Neural progenitor cell (in vitro differentiated cells): ENCODE results near the gene GCSAM. TPM values are rescaled to one million over a fixed set of nuclear protein-coding genes. Genes with fewer than 3 reads are reported as not detected.

Source experiments
- DNase-seq: peaks from one replicate; pipeline ENCODE4 v3.0.0-alpha.2; 2016; ENCODE audit warnings: low spot score
- H2AFZ ChIP-seq: fragments of 200-600 bp; sonication (generic); replicated peaks from 2 replicates; pipeline ENCODE4 v1.6.1; 2016; ENCODE audit warnings: antibody characterized with exemption
- H3F3A ChIP-seq: fragments of 200-600 bp; sonication (generic); 2 replicates; pipeline ENCODE4 v1.6.1; 2016; ENCODE audit warnings: antibody characterized with exemption, low read depth
- H3K27ac ChIP-seq: fragments of 200-600 bp; sonication (generic); 2 replicates; pipeline ENCODE4 v1.5.1; 2016; ENCODE audit warnings: mild to moderate bottlenecking
- H3K27me3 ChIP-seq: fragments of 200-600 bp; sonication (generic); 2 replicates; pipeline ENCODE4 v1.6.1; 2016; ENCODE audit warnings: mild to moderate bottlenecking, moderate library complexity
- H3K36me3 ChIP-seq: fragments of 200-600 bp; sonication (generic); 2 replicates; pipeline ENCODE4 v1.5.1; 2016
- H3K4me1 ChIP-seq: fragments of 200-600 bp; sonication (generic); 2 replicates; pipeline ENCODE4 v1.6.1; 2016; ENCODE audit warnings: mixed run types
- H3K4me2 ChIP-seq: fragments of 200-600 bp; sonication (generic); 2 replicates; pipeline ENCODE4 v1.6.1; 2016
- H3K4me3 ChIP-seq: fragments of 200-600 bp; sonication (generic); 2 replicates; pipeline ENCODE4 v1.5.1; 2016
- H3K79me2 ChIP-seq: fragments of 200-600 bp; sonication (generic); 2 replicates; pipeline ENCODE4 v1.6.1; 2016; ENCODE audit warnings: low read depth
- H3K9ac ChIP-seq: fragments of 200-600 bp; sonication (generic); 2 replicates; pipeline ENCODE4 v1.6.1; 2016
- H3K9me3 ChIP-seq: fragments of 200-600 bp; sonication (generic); 2 replicates; pipeline ENCODE4 v1.5.1; 2016; ENCODE audit warnings: low read depth
- H4K20me1 ChIP-seq: fragments of 200-600 bp; sonication (generic); 2 replicates; pipeline ENCODE4 v1.6.1; 2016; ENCODE audit warnings: low read depth
- H3K27ac Mint-ChIP-seq: 3 replicates; pipeline ENCODE4 v1.8.0; 2021; ENCODE audit warnings: mixed read lengths
- H3K27me3 Mint-ChIP-seq: 2 replicates; pipeline ENCODE4 v1.8.0; 2022; ENCODE audit warnings: low read depth, mild to moderate bottlenecking, inconsistent platforms, moderate library complexity, mixed read lengths; ENCODE audit not compliant: insufficient read depth
- H3K36me3 Mint-ChIP-seq: 3 replicates; pipeline ENCODE4 v1.8.0; 2021; ENCODE audit warnings: mixed read lengths
- H3K4me1 Mint-ChIP-seq: 3 replicates; pipeline ENCODE4 v1.8.0; 2021; ENCODE audit warnings: mixed read lengths
- H3K4me3 Mint-ChIP-seq: 3 replicates; pipeline ENCODE4 v1.8.0; 2021; ENCODE audit warnings: mild to moderate bottlenecking, moderate library complexity, mixed read lengths
- H3K9me3 Mint-ChIP-seq: 3 replicates; pipeline ENCODE4 v1.8.0; 2020; ENCODE audit warnings: mixed read lengths
- EZH2 ChIP-seq: fragments of 200-600 bp; sonication (generic); IDR thresholded peaks from 2 replicates; pipeline ENCODE4 v1.6.1; 2017; ENCODE audit warnings: antibody characterized with exemption, mild to moderate bottlenecking, moderate library complexity
- EZH2phosphoT487 ChIP-seq: fragments of 200-600 bp; sonication (generic); IDR thresholded peaks from 2 replicates; pipeline ENCODE4 v1.6.1; 2017; ENCODE audit warnings: antibody characterized with exemption
- total RNA-seq: library from RNA; depleted of rRNA; stranded (reverse); fragments of >200 nt; gene quantifications from 2 replicates; pipeline ENCODE4 v1.2.3, GENCODE V29; 2015; ENCODE audit warnings: low replicate concordance
- TF ChIP-seq, protein P1 (sequence below): fragments of 200-600 bp; sonication (generic); IDR thresholded peaks from 2 replicates; pipeline ENCODE4 v1.5.1; 2017; ENCODE audit warnings: antibody characterized with exemption, mild to moderate bottlenecking

GCSAM gene
- total RNA-seq, 1 donor from 2014 or later, result not detected

DNA sequence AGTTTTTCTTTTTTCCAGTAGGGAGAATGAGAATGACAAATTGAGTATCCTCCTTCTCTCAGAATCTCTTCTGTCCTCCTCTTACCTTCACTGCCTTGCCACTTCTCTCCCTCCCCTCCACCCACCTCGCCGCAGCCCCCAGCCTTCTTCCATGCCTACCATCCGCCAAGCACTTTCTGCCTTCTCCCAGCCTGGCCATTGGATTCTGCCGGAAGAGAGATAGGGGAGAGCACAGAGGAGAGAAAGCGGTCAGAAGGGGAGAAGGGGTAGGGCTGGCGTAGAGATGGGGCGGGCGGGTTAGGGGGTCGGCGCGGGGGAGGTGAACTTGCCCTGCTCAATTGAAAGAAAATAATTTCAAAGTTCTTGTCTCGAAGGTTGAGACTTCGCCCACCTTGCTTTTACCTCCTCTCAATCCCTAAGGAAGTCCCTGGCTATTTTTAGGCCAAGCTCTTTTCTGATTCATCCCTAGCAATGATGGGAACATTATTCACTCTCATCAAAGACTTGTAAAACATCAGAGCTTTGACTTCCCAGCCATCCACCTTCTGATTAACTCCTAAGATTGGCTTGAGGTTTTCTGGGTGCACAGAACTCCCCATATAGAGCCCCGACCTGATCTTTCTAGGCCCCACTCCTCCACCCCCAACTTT is 46.0 kb downstream of the GCSAM start:
- H3K27ac Mint-ChIP-seq, result no peak overlapping the region
- H3K27me3 Mint-ChIP-seq, result peaks cover 15% of the 10 kb centered on the region
- Histone ChIP-seq H3K36me3 (no peaks in the 10 kb centered on the region), H3K4me3 (peak overlapping the region; percentile 56), H3K4me1 (peaks cover 15% of the 10 kb centered on the region), H2AFZ (peak overlapping the region; percentile 92), H3K4me2 (peak overlapping the region; percentile 86), H3K9ac (no peak overlapping the region), H3K27me3 (peaks cover 46% of the 10 kb centered on the region), H3K9me3 (no peaks in the 10 kb centered on the region), H3F3A (peaks cover 13% of the 10 kb centered on the region), H4K20me1 (no peaks in the 10 kb centered on the region), H3K79me2 (no peaks in the 10 kb centered on the region), H3K27ac (no peak overlapping the region)
- peaks cover 28% of the 10 kb centered on the region for H3K4me1 Mint-ChIP-seq
- H3K4me3 Mint-ChIP-seq, result peak overlapping the region; percentile 85
- no peak for TF ChIP-seq EZH2
- TF ChIP-seq, protein P1, sequence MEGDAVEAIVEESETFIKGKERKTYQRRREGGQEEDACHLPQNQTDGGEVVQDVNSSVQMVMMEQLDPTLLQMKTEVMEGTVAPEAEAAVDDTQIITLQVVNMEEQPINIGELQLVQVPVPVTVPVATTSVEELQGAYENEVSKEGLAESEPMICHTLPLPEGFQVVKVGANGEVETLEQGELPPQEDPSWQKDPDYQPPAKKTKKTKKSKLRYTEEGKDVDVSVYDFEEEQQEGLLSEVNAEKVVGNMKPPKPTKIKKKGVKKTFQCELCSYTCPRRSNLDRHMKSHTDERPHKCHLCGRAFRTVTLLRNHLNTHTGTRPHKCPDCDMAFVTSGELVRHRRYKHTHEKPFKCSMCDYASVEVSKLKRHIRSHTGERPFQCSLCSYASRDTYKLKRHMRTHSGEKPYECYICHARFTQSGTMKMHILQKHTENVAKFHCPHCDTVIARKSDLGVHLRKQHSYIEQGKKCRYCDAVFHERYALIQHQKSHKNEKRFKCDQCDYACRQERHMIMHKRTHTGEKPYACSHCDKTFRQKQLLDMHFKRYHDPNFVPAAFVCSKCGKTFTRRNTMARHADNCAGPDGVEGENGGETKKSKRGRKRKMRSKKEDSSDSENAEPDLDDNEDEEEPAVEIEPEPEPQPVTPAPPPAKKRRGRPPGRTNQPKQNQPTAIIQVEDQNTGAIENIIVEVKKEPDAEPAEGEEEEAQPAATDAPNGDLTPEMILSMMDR, result no peak
- TF ChIP-seq EZH2phosphoT487, result no peak
- peaks cover 2% of the 10 kb centered on the region for H3K9me3 Mint-ChIP-seq
- no peak for DNase-seq
- no peaks in the 10 kb centered on the region for H3K36me3 Mint-ChIP-seq

DNA sequence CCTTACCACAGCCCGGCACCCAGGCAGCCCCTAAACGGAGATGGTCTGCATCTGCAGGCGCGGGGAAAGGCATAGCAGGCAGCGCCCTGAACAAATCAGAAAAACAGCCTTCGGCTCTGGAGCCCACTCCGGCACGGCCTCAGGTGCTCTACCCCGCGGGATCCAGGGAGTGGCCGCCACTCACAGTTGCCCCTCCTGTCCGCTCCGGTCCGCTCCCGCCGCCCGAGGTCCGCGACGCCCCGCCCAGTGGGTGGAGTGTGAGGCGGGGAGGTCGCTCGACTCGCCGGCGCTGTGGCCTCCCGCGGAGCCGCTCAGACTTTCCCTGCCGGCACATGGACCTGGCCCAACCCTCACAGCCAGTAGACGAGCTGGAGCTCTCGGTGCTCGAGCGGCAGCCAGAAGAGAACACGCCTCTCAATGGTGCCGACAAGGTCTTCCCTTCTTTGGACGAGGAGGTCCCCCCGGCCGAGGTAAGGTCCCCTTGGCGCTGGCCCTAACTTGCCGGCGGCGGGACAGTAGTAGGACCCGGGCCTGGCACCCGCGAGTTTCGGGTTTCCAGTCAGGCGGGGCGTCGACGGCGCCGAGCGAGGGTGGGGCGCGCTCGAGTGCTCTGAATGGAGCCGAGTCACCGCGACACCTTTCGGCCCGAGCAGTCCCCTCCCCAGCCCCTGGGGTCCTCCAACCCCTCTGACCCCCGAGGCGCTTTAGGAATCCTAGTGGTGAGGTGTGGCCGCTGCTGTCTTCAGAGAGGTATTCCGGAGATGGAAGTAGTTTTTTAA is 46.8 kb downstream of the GCSAM start, which contains the start of gene C3orf52:
Gene C3orf52 (plus strand): TSS at position 314 of the 779 bp plus-strand sequence. CDS start 19 bp downstream, at position 333.
- peaks cover 28% of the 10 kb centered on the region for H3K4me1 Mint-ChIP-seq
- peak within 1 kb of the TSS; percentile 85 for H3K4me3 Mint-ChIP-seq
- peaks cover 2% of the 10 kb centered on the region for H3K9me3 Mint-ChIP-seq
- H3K4me1 ChIP-seq, result peaks cover 15% of the 10 kb centered on the region
- no peaks in the 10 kb centered on the region for H3K36me3 Mint-ChIP-seq
- peak; percentile 93 for DNase-seq
- peaks cover 15% of the 10 kb centered on the region for H3K27me3 Mint-ChIP-seq
- H3K4me3 ChIP-seq, result peak within 1 kb of the TSS; percentile 56
- H3K9ac ChIP-seq, result no peak within 1 kb of the TSS
- H2AFZ ChIP-seq, result peak within 1 kb of the TSS; percentile 92
- TF ChIP-seq EZH2 (peak; percentile 31), EZH2phosphoT487 (no peak)
- TF ChIP-seq, protein P1, result peak; percentile 34
- no peaks in the 10 kb centered on the region for H3K9me3 ChIP-seq
- peaks cover 13% of the 10 kb centered on the region for H3F3A ChIP-seq
- H3K27ac Mint-ChIP-seq, result peak within 1 kb of the TSS; percentile 24
- H3K79me2 ChIP-seq, result no peaks in the 10 kb centered on the region
- H3K27me3 ChIP-seq, result peaks cover 46% of the 10 kb centered on the region
- no peaks in the 10 kb centered on the region for H4K20me1 ChIP-seq
- peak within 1 kb of the TSS; percentile 86 for H3K4me2 ChIP-seq
- no peaks in the 10 kb centered on the region for H3K36me3 ChIP-seq
- H3K27ac ChIP-seq, result no peak within 1 kb of the TSS

DNA sequence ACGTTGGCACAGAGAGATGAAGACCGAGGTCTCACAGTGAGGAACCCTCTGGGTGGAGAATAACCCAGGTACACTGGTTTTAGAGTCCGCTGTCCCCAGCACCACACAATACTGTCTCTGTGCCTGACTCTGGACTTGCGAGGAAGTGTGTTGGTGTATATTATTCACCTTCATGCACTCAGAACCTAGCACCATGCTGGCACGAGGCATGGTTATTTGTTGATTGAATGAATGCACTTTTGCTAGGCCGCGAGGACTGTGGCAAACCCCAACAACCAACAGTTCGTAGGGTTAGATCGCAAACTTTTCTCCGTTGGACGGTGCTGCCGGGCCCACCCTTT is 47.3 kb downstream of the GCSAM start:
- Histone ChIP-seq H3K79me2 (no peaks in the 10 kb centered on the region), H3K9ac (no peak overlapping the region), H3K27me3 (peaks cover 46% of the 10 kb centered on the region), H4K20me1 (no peaks in the 10 kb centered on the region), H3K4me2 (peak overlapping the region; percentile 86), H3K9me3 (no peaks in the 10 kb centered on the region), H2AFZ (peak overlapping the region; percentile 92), H3K4me1 (peaks cover 14% of the 10 kb centered on the region), H3K27ac (no peak overlapping the region), H3K4me3 (peak overlapping the region; percentile 56), H3K36me3 (no peaks in the 10 kb centered on the region), H3F3A (peaks cover 13% of the 10 kb centered on the region)
- Mint-ChIP-seq H3K27ac (no peak overlapping the region), H3K36me3 (no peaks in the 10 kb centered on the region), H3K9me3 (peaks cover 2% of the 10 kb centered on the region), H3K27me3 (peaks cover 15% of the 10 kb centered on the region), H3K4me1 (peaks cover 22% of the 10 kb centered on the region), H3K4me3 (peak overlapping the region; percentile 85)
- TF ChIP-seq EZH2phosphoT487 (no peak), EZH2 (no peak)
- TF ChIP-seq, protein P1, result no peak
- no peak for DNase-seq
